Measurements from ENCODE around the gene CTSE. TPM values are rescaled to one million over a fixed set of nuclear protein-coding genes. Genes with fewer than 3 reads are reported as not detected.

The CTSE gene
- total and polyA plus RNA-seq, 9 of the 15 experiments (the other 6 are each of a cell fraction or from before 2014, with no cell fraction given): 0.04 to 0.18 (median 0.09) TPM; not detected in 4

- no peak for TF ChIP-seq ZNF592 (IDR thresholded peaks at IDR 0.05)
- TF ChIP-seq, protein P1, sequence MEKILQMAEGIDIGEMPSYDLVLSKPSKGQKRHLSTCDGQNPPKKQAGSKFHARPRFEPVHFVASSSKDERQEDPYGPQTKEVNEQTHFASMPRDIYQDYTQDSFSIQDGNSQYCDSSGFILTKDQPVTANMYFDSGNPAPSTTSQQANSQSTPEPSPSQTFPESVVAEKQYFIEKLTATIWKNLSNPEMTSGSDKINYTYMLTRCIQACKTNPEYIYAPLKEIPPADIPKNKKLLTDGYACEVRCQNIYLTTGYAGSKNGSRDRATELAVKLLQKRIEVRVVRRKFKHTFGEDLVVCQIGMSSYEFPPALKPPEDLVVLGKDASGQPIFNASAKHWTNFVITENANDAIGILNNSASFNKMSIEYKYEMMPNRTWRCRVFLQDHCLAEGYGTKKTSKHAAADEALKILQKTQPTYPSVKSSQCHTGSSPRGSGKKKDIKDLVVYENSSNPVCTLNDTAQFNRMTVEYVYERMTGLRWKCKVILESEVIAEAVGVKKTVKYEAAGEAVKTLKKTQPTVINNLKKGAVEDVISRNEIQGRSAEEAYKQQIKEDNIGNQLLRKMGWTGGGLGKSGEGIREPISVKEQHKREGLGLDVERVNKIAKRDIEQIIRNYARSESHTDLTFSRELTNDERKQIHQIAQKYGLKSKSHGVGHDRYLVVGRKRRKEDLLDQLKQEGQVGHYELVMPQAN (IDR thresholded peaks at IDR 0.05; ENCODE audit: borderline replicate concordance): no peak
- no peak for TF ChIP-seq BACH1 (tag; IDR thresholded peaks at IDR 0.05)
- TF ChIP-seq ZNF324 (CRISPR knock-in tag; IDR thresholded peaks at IDR 0.05): no peak
- TF ChIP-seq GATAD2B (IDR thresholded peaks at IDR 0.05; ENCODE audit: borderline replicate concordance): no peak
- TF ChIP-seq EP300 (IDR thresholded peaks at IDR 0.05; ENCODE audit: low read length): peak; percentile 49; the same call in 1 of the 2 replicates
- TF ChIP-seq HMG20A (CRISPR knock-in tag; conservative IDR thresholded peaks at IDR 0.05): no peak
- TF ChIP-seq, protein P2, sequence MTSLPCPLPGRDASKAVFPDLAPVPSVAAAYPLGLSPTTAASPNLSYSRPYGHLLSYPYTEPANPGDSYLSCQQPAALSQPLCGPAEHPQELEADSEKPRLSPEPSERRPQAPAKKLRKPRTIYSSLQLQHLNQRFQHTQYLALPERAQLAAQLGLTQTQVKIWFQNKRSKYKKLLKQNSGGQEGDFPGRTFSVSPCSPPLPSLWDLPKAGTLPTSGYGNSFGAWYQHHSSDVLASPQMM (CRISPR knock-in tag; IDR thresholded peaks at IDR 0.05): no peak
- TF ChIP-seq TEAD4 (IDR thresholded peaks at IDR 0.05; ENCODE audit: low read length): 0 out of 2 replicates have a peak, but pooled peaks have one; percentile 19
- TF ChIP-seq TEAD4 (CRISPR knock-in tag; IDR thresholded peaks at IDR 0.05; ENCODE audit: borderline replicate concordance): no peak
- no peak for TF ChIP-seq XRCC5 (IDR thresholded peaks at IDR 0.05; ENCODE audit: low read depth, low read length)
- TF ChIP-seq ZBTB1 (CRISPR knock-in tag; IDR thresholded peaks at IDR 0.05; ENCODE audit: borderline replicate concordance, low read depth): no peak
- no peak for TF ChIP-seq HMBOX1 (IDR thresholded peaks at IDR 0.05)
- no peak for TF ChIP-seq PHB2 (IDR thresholded peaks at IDR 0.05; ENCODE audit: low read depth)
- no peak for TF ChIP-seq KLF16 (IDR thresholded peaks at IDR 0.05)
- TF ChIP-seq HDAC1 (IDR thresholded peaks at IDR 0.05): 0 out of 4 replicates have a peak, but pooled peaks of 1 of the 2 experiments have one; percentile 16
- TF ChIP-seq ETS1 (conservative IDR thresholded peaks at IDR 0.05; ENCODE audit: control insufficient read depth, low read depth, low read length): no peak
- no peak for TF ChIP-seq ESRRB (CRISPR knock-in tag; IDR thresholded peaks at IDR 0.05; ENCODE audit: borderline replicate concordance)
- no peak for TF ChIP-seq SAFB (IDR thresholded peaks at IDR 0.05; ENCODE audit: borderline replicate concordance, low read depth, low read length)
- no peak for TF ChIP-seq TAF1 (IDR thresholded peaks at IDR 0.05; ENCODE audit: control insufficient read depth, extremely low read depth, insufficient read depth, low read length, severe bottlenecking)
- TF ChIP-seq NFATC3 (IDR thresholded peaks at IDR 0.05): 0 out of 2 replicates have a peak, but pooled peaks have one; percentile 60
Measured at GRCh38 chr1:206001476-206001888, 22.2 kb downstream of the CTSE start (continued).
